HG03439 (cell line): ENCODE measurements around the gene TXNDC2.

ENCODE experiments used
- ATAC-seq: cut with Tn5 transposase; IDR thresholded peaks from one replicate; pipeline ENCODE4 v1.9.1; 2021; ENCODE audit warnings: mild to moderate bottlenecking, moderate library complexity; ENCODE audit not compliant: unreplicated experiment

The TXNDC2 gene

GRCh38 chr18:9859232-9859631 is 26.5 kb upstream of the TXNDC2 start:
- no peak for ATAC-seq

- no peak for ATAC-seq
These were observed 25.1 kb upstream of the TXNDC2 start for GRCh38 chr18:9860682-9861081.

GRCh38 chr18:9861157-9861556 is 24.6 kb upstream of the TXNDC2 start:
- peak; percentile 71 for ATAC-seq

DNA sequence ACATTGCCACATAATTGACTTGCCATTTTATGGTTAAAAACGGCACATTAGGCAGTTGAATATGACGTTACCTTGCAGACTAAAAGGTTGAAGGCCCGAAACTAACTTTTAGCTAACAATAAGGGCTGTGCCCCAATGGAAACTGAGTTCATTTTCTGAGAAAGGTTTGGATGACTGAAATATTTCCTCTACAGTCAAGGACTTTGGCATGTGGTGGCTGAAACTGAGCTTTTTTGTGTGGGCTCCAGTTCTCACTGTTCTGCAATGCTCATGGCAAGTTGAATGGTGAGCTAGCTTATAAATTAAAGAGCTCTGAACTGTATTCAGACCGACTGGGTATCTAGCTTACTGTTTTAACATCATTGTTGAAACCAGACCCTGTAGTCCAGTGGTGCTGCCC is 23.8 kb upstream of the TXNDC2 start:
- ATAC-seq, result peak; percentile 58

GRCh38 chr18:9862686-9863085 is 23.1 kb upstream of the TXNDC2 start:
- ATAC-seq, result no peak

DNA sequence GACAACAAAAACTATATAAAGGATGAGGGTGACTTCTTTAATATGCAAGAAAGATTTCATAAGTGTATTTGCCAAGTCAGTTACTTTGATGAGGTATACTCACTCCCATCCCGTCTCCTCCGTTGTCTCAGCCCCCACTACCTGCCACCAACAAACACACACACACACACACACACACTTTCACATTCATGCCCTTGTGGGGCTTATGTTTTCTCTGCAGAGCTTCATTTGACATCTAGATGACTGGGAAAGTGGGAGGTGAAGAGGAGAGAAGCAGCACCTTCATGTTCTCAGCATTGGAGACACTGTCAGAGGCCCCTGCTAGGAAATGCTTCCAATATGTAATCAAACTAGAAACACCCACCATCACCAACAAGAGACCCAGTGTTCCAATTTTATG is 22.5 kb upstream of the TXNDC2 start:
- no peak for ATAC-seq

DNA sequence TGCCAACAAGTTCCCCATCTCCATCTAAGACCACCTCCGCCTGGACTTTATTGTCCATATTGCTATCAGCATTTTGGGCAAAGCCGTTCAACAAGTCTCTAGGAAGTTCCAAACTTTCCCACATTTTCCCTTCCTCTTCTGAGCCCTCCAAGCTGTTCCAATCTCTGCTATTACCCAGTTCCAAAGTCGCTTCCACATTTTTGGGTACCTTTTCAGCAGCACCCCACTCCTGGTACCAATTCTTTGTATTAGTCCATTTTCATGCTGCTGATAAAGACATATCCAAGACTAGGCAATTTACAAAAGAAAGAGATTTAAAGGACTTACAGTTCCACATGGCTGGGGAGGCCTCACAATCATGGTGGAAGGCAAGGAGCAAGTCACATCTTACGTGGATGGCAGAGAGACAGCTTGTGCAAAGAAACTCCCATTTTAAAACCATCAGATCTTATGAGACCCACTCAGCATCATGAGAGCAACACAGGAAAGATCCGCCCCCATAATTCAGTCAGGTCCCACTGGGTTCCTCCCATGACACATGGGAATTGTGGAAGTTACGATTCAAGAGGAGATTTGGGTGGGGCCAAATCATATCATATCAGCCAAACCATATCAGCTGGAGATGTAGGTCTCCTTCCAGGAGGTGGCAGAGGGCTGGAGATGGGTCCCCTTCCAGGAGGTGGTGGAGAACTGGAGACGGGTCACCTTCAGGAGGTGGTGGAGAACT is 19.8 kb upstream of the TXNDC2 start:
- no peak for ATAC-seq

DNA sequence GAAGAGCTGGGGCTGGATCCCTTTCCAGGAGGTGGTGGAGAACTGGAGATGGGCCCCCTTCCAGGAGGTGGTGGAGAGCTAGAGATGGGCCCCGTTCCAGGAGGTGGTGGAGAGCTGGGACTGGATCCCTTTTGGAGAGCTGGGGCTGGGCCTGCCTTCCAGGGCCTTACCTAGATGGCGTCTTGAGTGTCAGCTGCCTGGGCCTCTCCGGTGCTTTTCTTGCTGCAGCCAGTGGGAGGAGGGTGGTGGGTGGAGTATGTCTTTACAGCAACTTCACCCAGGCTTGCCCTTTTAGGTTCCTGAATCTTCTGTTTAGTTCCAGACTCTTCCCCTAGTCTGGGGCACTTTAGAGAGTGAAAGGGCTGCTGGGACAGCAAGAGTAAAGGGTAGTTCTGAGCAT is 19.1 kb upstream of the TXNDC2 start:
- no peak for ATAC-seq

DNA sequence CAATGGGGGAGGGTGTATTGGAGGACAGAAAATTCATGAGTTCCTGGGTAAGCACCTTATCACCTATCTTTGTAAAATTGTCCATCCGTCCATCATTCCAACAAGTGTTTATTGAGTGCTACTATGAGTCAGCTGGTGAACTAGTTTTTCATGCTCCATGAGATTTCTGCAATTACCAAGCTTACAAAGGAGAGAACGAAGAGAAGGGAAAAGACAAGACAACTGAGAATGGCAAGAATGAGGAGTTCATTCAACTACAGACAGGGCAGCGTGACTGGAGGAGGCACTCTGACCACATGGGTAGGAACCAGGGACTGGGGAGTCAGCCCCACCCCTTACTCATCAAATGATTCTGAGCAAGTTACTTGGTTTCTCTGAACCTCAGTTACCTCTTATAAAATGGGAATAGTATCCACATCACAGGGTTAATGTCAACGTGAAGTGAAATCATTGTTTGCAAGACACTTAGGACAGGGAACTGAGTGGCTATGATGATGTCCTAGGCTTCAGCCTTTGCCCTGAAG is 18.6 kb upstream of the TXNDC2 start:
- no peak for ATAC-seq

DNA sequence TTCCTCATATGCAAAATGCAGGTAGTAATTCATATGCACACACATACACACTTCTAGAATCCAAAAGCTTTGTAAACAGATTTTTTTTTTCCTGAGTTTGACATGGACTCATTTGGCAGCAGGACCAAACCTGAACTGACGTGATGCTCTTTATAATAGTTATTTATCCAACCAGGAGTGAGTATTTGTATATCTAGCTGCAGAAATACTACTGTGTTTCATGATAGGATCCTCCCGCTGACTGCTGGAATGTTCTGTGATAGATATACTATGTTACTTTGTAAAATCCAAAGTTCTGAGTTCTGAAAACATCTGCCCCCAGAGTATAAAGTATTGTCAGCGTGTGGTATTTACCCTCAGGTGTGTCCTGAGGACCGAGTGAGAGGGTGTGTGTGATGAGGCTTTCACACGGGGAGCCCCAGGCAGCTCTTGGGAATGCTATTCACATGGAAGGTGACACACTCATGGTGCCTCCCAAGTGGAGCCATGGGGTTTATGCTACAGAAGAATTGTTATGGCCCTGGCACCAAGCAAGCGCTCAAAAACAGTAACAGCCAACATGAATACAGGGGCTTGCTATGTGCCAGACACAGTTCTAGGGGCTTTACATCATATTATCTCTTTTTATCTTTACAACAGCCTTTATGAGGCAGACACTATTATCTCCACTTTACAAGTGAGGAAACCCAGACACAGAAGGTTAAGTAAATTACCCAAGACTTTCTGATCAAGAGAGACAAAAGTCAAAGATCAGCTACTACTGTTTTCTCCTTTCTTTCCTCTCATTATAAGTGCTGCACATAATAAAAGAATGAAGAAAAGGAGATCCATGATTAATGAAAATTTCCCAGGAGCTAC is 16.7 kb upstream of the TXNDC2 start:
- ATAC-seq, result no peak

DNA sequence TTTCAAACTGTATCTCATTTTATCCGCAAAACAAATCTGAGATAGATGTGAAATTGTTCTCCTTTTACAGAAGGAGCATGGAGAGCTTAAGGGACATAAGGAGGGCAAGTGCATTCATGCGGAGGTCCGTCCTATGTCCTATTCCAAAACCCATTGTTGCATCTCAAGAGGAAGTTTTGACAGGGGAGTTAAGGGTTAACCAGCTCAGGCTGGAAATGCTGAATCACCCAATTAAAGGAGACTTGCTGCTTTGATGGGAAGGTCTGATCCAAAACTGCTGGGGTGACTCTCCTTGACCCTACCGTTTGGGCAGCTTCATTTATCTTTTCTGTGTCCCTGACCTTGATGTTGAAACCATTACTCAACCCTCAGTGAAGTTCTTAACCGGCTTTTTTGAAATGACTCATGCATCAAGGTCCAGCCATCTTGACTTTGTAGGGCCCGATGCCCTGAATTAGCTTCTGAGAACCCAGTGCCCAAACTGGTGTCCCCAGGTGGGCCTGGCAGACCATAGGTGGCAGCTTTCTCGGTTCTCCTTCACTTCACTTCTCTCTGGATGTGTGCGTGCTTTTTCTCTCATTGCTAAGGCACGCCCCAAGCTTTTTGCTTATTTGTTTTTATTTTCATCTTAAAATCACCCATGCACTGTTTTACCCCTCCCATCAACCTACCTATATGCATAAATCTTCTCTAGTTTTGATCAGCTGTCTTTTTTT is 15.9 kb upstream of the TXNDC2 start:
- ATAC-seq, result peak; percentile 75

GRCh38 chr18:9870431-9871008 is 15.3 kb upstream of the TXNDC2 start:
- ATAC-seq, result peak; percentile 14

DNA sequence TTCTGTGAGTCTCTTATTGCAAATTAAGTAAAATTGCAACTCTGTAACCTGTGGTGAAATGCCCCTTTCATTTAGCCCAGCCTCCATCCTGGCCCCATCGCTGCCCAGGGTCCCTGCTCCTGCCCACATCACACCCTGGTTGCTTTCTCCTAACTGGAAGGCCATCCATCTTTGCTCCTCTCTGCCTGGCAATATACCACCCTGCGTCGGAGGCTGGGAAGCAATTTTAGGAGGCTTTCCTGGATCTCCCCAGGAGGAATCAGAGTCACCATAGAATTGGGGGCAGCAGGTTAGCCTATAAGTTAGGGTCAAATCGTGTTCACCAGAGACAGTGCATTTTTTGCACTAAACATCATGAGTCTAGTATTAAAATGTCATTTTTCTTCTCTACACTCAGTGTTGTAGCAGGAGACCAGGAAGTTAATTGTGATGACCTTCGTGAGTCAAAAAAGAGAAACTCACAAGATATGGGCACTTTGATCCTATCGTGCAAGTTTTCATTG is 14.5 kb upstream of the TXNDC2 start:
- ATAC-seq, result no peak

- ATAC-seq, result no peak
These were observed 12.9 kb upstream of the TXNDC2 start for GRCh38 chr18:9872823-9873222.

- ATAC-seq, result no peak
These were observed 11.0 kb upstream of the TXNDC2 start for GRCh38 chr18:9874728-9875127.

DNA sequence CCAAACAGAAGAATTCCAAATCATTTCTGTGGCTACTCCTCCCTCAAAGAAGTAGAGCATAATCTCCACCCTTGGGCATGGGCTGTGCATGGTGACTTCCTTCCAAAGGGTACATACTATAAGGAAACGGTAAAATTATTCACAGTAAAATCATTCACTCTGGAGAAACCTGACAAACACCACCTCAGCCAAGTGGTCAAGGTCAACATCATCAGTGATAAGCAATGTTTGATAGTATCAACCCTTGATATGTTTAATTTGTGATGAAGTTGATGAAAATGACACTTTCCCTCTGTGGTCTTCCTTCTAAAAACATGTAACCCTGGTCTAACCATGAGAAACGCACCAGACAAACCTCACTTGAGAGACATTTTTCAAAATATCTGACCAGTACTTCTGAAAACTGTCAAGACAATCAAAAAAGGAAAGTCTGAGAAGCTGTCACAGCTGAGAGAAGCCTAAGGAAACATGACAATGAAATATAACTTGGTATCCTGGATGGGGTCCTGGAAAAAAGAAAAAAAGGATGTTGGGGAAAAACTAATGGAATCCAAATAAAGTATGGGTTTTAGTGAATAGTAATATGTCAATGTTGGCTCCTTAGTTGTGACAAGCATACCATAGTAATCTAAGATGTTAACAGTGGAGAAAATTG is 9.4 kb upstream of the TXNDC2 start:
- ATAC-seq, result no peak

DNA sequence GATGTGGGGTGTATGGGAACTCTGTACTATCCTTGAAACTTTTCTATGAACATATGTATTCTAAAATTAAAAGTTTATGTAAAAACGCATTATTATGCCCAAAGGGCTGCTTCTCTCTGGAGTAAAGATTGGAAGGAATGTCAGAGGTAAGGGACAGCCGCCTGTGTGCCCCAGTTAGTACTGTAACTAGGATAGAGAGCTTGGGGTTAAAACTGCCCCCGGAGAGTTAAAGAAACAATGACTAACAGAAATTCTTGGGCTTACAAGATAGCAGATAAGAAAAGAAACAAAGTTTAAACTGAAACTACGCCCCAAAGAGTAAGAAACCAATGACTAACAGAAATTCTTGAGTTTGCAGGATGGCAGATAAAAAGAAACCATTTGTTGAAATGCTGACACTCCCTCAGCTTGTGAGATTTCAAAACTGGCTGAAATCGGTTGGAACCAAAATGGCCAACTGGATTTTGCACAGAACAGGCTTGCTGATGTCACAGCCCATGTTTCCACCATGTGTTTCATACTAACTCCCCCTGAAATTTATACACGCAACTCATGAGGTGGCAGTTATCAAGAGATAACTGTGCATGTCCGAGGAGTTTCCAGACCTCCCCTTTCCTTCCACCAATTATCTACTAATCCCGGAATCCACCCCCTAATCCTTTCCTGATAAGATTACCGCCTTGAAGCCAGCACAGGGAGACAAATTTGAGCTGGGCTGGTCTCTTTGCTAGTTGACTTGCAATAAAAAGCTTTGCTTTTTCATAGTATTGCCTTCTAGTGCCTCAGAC is 8.7 kb upstream of the TXNDC2 start:
- ATAC-seq, result no peak

- ATAC-seq, result no peak
These were observed 8.1 kb upstream of the TXNDC2 start for GRCh38 chr18:9877655-9878014.

DNA sequence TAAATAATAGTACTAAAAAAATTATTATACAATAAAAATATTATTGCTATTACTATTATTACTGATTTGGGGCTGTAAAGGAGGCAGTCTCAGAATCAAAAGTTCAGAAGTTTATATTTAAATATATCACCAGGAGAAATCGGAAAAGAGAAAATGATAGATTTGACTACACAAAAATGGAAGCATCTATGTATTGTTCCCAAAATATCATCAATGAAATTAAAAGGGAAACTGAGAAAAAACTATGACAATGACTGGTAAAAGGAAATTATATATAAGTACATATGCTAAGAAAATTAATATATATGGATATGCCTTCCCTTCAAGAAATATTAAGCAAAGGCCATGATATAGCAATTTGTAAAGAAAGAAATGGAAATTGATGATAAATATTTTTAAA is 7.7 kb upstream of the TXNDC2 start:
- no peak for ATAC-seq

DNA sequence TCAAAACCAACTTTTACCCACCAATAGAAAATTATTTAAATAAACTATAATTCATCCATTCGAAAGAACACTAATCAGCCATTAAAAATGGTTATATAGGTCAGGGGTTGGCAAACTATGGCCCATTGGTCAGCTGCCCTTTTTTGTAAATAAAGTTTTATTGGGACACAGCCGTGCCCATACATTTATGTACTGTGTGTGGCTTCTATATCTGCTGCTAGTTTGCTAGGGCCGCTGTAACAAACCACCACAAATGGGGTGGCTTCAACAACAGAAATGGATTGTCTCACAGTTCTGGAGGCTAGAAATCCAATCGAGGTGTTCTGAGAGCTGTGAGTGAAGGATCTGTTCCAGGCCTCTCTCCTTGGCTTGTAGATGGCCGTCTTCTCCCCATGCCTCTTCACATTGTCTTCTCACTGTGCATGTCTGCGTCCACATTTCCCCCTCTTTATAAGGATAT is 7.0 kb upstream of the TXNDC2 start:
- ATAC-seq, result no peak
